Body of pancreas (tissue), 4 donors: ENCODE data around the gene LRP2BP.

Experiments used
- CTCF ChIP-seq, 7 experiments: fragments of 450-650 bp in 4 of 7; fragments of 200-600 bp in 3 of 7; sonication (generic) in 3 of 7; IDR thresholded peaks; one replicate each; pipeline ENCODE4 v1.5.1; 2016 to 2019; ENCODE audit warnings: antibody characterized with exemption in 7 of 7
- POLR2A ChIP-seq, 3 donors: fragments of 450-650 bp; IDR thresholded peaks; one replicate each; pipeline ENCODE4 v1.6.1; 2016; ENCODE audit warnings: antibody characterized with exemption in 3 of 3, mild to moderate bottlenecking in 2 of 3

GRCh38 chr4:185382754-185383153 is 13.0 kb downstream of the LRP2BP start:
- TF ChIP-seq CTCF (IDR thresholded peaks at IDR 0.05): no peak
- TF ChIP-seq POLR2A (IDR thresholded peaks at IDR 0.05): no peak
